ENCODE measurements around the gene ODC1.
"Not testable (repeated sequence)": the region's sequence is repeated elsewhere in the genome, so short reads cannot be mapped to it uniquely, and the experiment has no call there.

- not testable (repeated sequence) for TF ChIP-seq ELF1 (IDR thresholded peaks at IDR 0.05); TEAD4 (IDR thresholded peaks at IDR 0.05; ENCODE audit: borderline replicate concordance, insufficient read depth); POLR2AphosphoS5 (IDR thresholded peaks at IDR 0.05; ENCODE audit: low read depth, low read length); FOXM1 (IDR thresholded peaks at IDR 0.05; ENCODE audit: low read depth); EP300 (IDR thresholded peaks at IDR 0.05; ENCODE audit: borderline replicate concordance in 1 of 2, low read depth in 1 of 2, low read length in 1 of 2); CHD2 (IDR thresholded peaks at IDR 0.05; ENCODE audit: low read length, partially characterized antibody); SIN3A (IDR thresholded peaks at IDR 0.05; ENCODE audit: borderline replicate concordance, low read depth, low read length); RAD21 (IDR thresholded peaks at IDR 0.05; ENCODE audit: low read length)
- TF ChIP-seq, protein P1, sequence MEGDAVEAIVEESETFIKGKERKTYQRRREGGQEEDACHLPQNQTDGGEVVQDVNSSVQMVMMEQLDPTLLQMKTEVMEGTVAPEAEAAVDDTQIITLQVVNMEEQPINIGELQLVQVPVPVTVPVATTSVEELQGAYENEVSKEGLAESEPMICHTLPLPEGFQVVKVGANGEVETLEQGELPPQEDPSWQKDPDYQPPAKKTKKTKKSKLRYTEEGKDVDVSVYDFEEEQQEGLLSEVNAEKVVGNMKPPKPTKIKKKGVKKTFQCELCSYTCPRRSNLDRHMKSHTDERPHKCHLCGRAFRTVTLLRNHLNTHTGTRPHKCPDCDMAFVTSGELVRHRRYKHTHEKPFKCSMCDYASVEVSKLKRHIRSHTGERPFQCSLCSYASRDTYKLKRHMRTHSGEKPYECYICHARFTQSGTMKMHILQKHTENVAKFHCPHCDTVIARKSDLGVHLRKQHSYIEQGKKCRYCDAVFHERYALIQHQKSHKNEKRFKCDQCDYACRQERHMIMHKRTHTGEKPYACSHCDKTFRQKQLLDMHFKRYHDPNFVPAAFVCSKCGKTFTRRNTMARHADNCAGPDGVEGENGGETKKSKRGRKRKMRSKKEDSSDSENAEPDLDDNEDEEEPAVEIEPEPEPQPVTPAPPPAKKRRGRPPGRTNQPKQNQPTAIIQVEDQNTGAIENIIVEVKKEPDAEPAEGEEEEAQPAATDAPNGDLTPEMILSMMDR (IDR thresholded peaks at IDR 0.05) = not testable (repeated sequence)
These were observed 39.6 kb upstream of the ODC1 start for GRCh38 chr2:10487741-10488104.
